Measurements from ENCODE around the gene SLC7A11. TPM values are rescaled to one million over a fixed set of nuclear protein-coding genes. Genes with fewer than 3 reads are reported as not detected.
"Not testable (repeated sequence)": the region's sequence is repeated elsewhere in the genome, so short reads cannot be mapped to it uniquely, and the experiment has no call there.

Gene SLC7A11
- total RNA-seq, 2 donors from 2014 or later, result 0.05 to 0.60 TPM

DNA sequence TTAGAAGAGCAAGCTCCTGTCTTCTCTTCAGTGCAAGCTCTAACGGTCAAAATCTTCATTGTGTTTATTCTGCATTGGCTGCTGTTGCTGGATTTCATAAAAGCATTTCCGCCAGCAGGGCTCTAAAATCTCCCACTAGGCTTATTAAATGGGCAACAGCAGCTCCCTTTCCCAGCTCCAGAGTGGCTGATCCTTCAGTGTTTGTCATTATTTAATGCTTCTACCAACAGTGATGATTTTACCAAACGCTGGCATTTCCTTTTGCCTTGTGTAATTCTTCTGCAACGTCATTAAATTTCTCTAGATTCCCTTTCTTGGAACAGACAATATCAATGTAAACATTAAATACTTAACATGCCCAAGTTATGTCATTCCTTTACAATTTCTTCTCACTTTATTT lies 20.1 kb downstream of the SLC7A11 start:
- H3K9me3 ChIP-seq (ENCODE audit: control insufficient read depth, low read length, poor library complexity, severe bottlenecking), result no peaks in the 10 kb centered on the region
- no peak overlapping the region for H3K27ac Mint-ChIP-seq
- no peaks in the 10 kb centered on the region for H3K36me3 Mint-ChIP-seq (ENCODE audit: low read depth)
- H3K4me3 Mint-ChIP-seq, result no peak overlapping the region
- no peaks in the 10 kb centered on the region for H3K27me3 Mint-ChIP-seq
- ATAC-seq, result no peak
- H3K4me1 Mint-ChIP-seq, result no peaks in the 10 kb centered on the region
- DNase-seq, result no peak

DNA sequence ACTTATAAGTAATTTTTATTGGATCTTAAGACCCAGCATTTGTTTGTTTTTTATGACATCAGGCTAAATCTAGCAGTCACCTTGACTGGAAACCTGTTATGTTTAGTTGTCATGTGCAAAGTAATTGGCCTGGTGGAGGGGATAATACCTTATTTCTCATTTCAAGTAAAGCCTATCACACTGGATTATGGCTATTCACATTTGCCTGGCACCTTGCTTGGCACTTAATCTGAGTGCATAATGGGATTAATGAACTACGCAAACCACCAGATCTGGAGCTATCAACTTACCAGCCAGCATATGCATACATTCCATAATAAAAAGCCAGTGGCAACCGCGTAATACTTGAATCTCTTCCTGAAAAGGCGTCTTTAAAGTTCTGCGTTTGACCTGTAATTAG lies 23.2 kb downstream of the SLC7A11 start:
- no peaks in the 10 kb centered on the region for H3K36me3 Mint-ChIP-seq (ENCODE audit: low read depth)

DNA sequence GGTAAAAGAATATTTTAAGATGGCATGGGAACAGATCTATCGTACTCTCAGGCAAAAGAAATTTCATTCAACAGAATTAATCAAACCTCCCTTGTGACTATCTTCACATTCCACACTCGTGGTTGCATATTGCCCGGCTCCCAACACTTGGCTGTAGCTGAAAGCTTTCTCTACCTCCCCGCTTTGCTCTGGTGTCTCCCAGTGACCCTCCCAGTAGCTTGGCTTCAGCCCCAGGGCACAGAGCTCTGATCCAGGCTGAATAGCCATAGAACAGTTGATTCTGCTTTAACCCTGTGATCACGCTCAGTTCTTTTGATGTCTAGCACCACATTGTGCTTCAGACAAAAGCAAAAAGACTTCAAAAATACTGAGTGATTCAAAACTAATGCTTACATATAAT lies 24.6 kb downstream of the SLC7A11 start:
- H3K27me3 Mint-ChIP-seq, result no peaks in the 10 kb centered on the region
- no peaks in the 10 kb centered on the region for H3K4me1 Mint-ChIP-seq
- no peak overlapping the region for H3K4me3 Mint-ChIP-seq
- H3K27ac Mint-ChIP-seq, result no peak overlapping the region
- DNase-seq (no peak), ATAC-seq (no peak)
- H3K36me3 Mint-ChIP-seq (ENCODE audit: low read depth), result no peaks in the 10 kb centered on the region
- no peaks in the 10 kb centered on the region for H3K9me3 ChIP-seq (ENCODE audit: control insufficient read depth, low read length, poor library complexity, severe bottlenecking)

More for the DNA sequence above, 23.2 kb downstream of the SLC7A11 start:
- no peak for DNase-seq
- Mint-ChIP-seq H3K4me1 (no peaks in the 10 kb centered on the region), H3K4me3 (no peak overlapping the region), H3K27ac (no peak overlapping the region), H3K27me3 (no peaks in the 10 kb centered on the region)
- no peaks in the 10 kb centered on the region for H3K9me3 ChIP-seq (ENCODE audit: control insufficient read depth, low read length, poor library complexity, severe bottlenecking)
- no peak for ATAC-seq

DNA sequence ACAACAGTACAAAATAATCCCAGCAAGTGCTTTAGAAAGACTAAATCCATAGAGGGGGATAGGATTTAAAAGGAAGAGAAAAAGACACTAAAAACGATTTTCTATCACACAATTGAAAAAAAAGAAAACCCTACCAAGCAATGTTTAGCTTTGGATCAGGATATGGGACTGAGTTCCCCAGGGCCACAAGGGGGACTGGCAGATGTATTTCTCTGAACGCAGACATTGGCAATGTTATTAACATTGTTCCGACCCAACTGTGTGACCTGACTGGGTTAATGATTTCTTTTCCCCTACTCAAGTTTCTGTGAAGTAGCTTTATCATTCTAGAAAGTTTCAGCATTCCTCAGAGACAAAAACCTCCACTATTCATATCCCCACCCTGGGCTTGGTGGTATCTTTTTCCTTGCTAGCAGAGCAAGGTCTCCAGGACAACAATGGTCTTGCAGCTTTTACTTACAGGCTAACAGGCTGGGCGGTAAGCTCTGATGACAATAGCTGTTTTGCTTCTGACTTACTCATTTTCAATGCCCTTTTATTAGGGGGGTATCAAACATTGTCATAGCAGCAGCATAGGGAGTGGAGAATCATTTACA lies 25.8 kb downstream of the SLC7A11 start:
- Mint-ChIP-seq H3K27ac (no peak overlapping the region), H3K4me1 (no peaks in the 10 kb centered on the region), H3K27me3 (no peaks in the 10 kb centered on the region), H3K36me3 (ENCODE audit: low read depth) (no peaks in the 10 kb centered on the region), H3K4me3 (no peak overlapping the region)
- ATAC-seq (no peak), DNase-seq (no peak)
- H3K9me3 ChIP-seq (ENCODE audit: control insufficient read depth, low read length, poor library complexity, severe bottlenecking), result no peaks in the 10 kb centered on the region

DNA sequence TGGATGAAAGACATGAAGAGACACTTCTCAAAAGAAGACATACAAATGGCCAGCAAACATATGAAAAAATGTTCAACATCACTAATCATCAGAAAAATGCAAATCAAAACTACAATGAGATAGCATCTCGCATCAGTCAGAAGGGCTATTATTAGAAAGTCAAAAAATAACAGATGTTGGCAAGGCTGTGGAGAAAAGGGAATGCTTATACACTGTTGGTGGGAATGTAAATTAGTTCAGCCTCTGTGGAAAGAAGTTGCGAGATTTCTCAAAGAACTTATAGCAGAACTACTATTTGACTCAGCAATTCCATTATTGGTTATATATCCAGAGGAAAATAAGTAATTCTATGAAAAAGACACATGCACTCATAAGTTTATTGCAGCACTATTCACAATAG lies 31.6 kb downstream of the SLC7A11 start:
- not testable (repeated sequence) for ATAC-seq; DNase-seq; H3K9me3 ChIP-seq (ENCODE audit: control insufficient read depth, low read length, poor library complexity, severe bottlenecking); H3K36me3 Mint-ChIP-seq (ENCODE audit: low read depth); H3K4me3 Mint-ChIP-seq; H3K27me3 Mint-ChIP-seq; H3K27ac Mint-ChIP-seq; H3K4me1 Mint-ChIP-seq

DNA sequence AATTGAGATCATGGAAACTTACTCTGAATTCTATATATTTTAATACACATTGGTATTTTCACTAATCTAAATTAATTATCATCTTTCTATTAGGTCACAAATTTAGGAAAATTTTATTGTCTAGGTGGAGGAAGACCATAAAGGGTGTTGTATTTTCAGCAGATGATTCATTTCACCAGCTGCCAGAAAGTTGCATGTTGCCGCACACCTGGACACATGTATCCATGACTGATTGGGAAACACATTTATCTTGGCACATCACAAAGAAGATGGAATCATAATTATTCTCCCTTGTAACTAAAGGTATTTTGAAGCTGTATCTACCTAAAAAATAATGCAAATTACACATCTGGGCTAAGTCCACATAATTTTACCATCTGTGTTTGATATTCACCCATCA lies 33.1 kb downstream of the SLC7A11 start:
- Mint-ChIP-seq H3K27ac (no peak overlapping the region), H3K4me3 (no peak overlapping the region), H3K27me3 (no peaks in the 10 kb centered on the region), H3K4me1 (no peaks in the 10 kb centered on the region), H3K36me3 (ENCODE audit: low read depth) (no peaks in the 10 kb centered on the region)
- ATAC-seq, result no peak
- H3K9me3 ChIP-seq (ENCODE audit: control insufficient read depth, low read length, poor library complexity, severe bottlenecking), result no peaks in the 10 kb centered on the region
- no peak for DNase-seq

DNA sequence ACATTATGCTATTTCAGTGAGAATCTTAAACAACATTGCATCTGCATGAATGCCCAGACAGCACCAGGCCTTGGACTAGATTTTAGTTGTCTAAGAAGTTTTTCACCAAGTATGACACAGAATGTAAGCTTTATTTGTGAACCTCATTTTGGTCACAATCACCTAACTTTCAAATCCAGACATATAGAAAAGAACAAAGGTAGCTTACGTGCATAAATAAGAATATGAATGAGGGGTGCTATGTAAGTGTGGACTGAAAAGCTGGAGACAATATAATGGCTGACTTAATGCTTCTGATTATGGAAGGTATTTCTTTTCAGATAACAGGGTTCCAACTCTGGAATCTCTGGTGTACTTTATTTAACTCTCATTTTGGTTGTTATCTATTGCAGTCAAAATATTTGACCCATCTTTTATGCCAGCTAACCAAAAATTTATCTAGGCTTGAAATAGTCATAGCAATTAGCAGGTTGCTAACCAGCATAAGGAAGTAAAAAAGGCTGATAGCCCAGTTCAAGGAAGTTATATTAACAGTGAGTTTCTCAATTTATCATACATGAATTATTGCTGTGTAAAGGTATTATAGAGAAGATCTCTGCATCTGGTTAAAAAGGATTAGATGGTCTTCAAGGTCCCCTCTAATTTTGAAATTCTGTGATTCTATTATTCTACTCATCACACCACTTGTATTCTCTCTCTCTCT lies 36.5 kb downstream of the SLC7A11 start:
- H3K9me3 ChIP-seq (ENCODE audit: control insufficient read depth, low read length, poor library complexity, severe bottlenecking), result no peaks in the 10 kb centered on the region
- H3K27me3 Mint-ChIP-seq, result no peaks in the 10 kb centered on the region
- H3K36me3 Mint-ChIP-seq (ENCODE audit: low read depth), result no peaks in the 10 kb centered on the region
- no peaks in the 10 kb centered on the region for H3K4me1 Mint-ChIP-seq
- no peak for DNase-seq
- H3K4me3 Mint-ChIP-seq, result no peak overlapping the region
- no peak for ATAC-seq
- H3K27ac Mint-ChIP-seq, result no peak overlapping the region

DNA sequence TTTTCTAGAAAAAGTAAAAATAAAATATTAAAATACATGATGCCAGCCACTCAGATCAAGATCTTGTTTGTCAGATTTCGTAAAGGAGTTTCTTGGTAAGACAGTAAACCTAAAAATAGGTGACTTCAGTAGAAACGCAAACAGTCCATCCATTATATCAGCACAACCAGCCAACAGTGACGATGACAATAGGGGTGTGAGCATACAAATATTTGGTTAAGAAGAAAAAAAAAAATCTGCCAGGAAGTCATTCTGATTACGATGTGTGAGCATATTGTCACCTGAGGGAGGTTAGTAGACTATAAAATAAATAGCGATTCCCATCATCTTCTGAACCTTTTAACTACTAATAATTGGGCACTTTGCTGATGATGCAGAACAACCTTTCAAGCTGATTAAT lies 37.6 kb downstream of the SLC7A11 start:
- no peaks in the 10 kb centered on the region for H3K4me1 Mint-ChIP-seq
- DNase-seq (no peak), ATAC-seq (no peak)
- H3K27me3 Mint-ChIP-seq, result no peaks in the 10 kb centered on the region
- H3K36me3 Mint-ChIP-seq (ENCODE audit: low read depth), result no peaks in the 10 kb centered on the region
- H3K4me3 Mint-ChIP-seq, result no peak overlapping the region
- no peaks in the 10 kb centered on the region for H3K9me3 ChIP-seq (ENCODE audit: control insufficient read depth, low read length, poor library complexity, severe bottlenecking)
- H3K27ac Mint-ChIP-seq, result no peak overlapping the region

DNA sequence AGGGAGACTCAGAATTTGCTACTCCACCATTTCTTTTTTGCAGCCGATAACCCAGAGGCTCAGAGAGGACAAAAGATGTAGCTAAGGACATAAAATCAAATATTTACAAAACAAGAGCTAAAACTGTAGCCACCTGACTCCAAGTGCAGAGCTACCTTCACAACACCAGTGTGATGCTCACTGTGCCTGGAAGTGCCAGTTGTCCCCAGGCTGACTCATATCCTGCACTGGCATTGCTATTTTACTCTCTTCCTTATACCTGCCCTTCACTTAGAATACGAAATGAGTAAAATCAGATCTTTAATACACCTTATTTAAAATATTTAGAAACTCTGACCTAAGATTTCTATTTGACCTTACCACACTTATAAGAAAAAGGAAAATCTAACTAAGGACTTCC lies 39.5 kb downstream of the SLC7A11 start:
- Mint-ChIP-seq H3K4me1 (no peaks in the 10 kb centered on the region), H3K36me3 (ENCODE audit: low read depth) (no peaks in the 10 kb centered on the region), H3K27me3 (no peaks in the 10 kb centered on the region), H3K4me3 (no peak overlapping the region), H3K27ac (no peak overlapping the region)
- DNase-seq (no peak), ATAC-seq (no peak)
- H3K9me3 ChIP-seq (ENCODE audit: control insufficient read depth, low read length, poor library complexity, severe bottlenecking), result no peaks in the 10 kb centered on the region

DNA sequence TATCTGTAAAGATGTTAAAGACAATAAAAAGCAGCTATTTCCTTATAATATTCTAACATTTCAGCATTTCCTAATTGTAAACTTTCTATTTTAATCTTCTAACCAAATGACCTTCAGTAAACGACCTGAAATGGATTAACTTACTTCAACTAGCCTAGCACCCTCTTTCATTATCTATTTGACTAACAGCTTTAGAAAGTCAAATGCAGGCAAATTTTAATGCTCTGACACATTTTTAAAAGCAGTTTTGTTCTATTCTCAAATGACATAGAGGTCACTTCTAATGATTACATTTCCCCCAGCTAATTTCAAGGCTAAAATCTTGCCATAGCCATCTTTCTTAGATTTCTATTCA lies 41.9 kb downstream of the SLC7A11 start:
- Mint-ChIP-seq H3K27ac (no peak overlapping the region), H3K27me3 (no peaks in the 10 kb centered on the region), H3K4me3 (no peak overlapping the region), H3K4me1 (no peaks in the 10 kb centered on the region), H3K36me3 (ENCODE audit: low read depth) (no peaks in the 10 kb centered on the region)
- H3K9me3 ChIP-seq (ENCODE audit: control insufficient read depth, low read length, poor library complexity, severe bottlenecking), result no peaks in the 10 kb centered on the region
- DNase-seq, result no peak
- ATAC-seq, result no peak

DNA sequence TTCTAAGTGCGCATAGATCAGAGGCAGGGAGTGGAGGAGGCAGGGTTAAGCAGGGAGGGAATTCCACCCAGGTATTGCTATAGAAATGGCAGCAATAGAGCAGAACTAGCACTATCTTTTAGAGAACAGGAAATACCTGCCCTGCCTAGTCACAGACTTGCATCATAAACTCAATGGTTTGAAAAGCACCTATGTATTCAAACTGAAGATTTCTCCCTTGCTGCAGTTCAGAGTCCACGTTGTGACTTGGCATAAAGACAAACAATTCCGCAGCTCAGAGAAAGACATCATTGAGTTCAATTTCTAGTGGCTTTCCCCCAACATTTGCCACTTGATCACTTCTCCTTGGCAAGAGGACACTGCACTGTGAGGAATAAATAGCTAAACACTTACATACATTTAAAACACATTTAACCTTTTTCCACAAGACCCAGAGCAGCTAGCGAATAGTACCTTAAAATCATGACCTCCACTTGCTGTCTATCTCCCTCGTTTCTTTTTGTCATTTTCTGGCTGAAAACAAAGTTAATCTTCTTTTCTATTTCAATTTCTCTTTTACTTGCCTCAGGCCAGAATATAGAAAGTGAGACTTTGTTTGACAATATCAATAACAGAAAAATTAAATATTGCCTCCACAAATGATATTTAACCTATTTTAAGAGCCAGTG lies 42.4 kb downstream of the SLC7A11 start:
- Mint-ChIP-seq H3K36me3 (ENCODE audit: low read depth) (no peaks in the 10 kb centered on the region), H3K4me3 (no peak overlapping the region), H3K27me3 (no peaks in the 10 kb centered on the region), H3K4me1 (no peaks in the 10 kb centered on the region), H3K27ac (no peak overlapping the region)
- no peak for ATAC-seq
- DNase-seq, result no peak
- H3K9me3 ChIP-seq (ENCODE audit: control insufficient read depth, low read length, poor library complexity, severe bottlenecking), result no peaks in the 10 kb centered on the region

DNA sequence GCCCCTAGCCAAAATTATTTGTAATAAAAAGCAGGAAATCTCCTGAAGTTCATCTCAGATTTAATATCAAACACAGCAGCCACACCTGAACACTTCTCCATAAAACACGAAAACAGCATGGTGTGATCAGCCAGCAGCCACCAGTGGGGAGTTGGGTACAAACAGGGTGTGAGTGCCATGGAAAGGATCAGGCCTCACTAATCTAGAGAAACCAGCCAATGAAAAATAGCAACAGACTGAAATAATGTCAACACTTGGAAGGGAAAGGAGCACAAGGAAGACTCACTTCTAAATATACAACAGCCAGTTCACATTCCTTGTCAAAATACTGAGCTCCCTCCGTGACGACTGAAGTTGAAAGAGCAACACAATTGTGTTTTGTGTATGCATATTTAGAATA lies 46.0 kb downstream of the SLC7A11 start:
- H3K27me3 Mint-ChIP-seq, result no peaks in the 10 kb centered on the region
- ATAC-seq (no peak), DNase-seq (no peak)
- H3K4me1 Mint-ChIP-seq, result no peaks in the 10 kb centered on the region
- H3K27ac Mint-ChIP-seq, result no peak overlapping the region
- H3K36me3 Mint-ChIP-seq (ENCODE audit: low read depth), result no peaks in the 10 kb centered on the region
- H3K9me3 ChIP-seq (ENCODE audit: control insufficient read depth, low read length, poor library complexity, severe bottlenecking), result no peaks in the 10 kb centered on the region
- no peak overlapping the region for H3K4me3 Mint-ChIP-seq

DNA sequence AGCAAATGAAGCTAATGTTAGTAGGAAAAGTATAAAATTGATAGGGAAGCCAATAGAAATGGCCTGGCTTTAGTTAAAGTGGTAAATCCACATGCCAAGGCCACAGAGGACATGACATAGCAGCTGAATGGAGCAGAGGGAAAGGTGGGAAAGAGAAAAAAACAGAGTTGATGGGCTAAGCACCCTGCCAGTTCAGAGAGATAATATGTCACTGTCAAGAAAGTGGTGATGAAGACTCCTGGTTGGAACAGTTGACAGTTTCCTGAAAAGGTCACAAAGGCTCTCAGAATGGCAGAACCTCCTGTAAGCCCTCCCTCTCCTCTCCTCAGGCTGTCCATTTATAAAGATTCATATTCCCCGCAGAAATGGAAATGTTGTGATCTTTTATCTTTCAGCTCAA lies 48.2 kb downstream of the SLC7A11 start:
- Mint-ChIP-seq H3K27ac (no peak overlapping the region), H3K36me3 (ENCODE audit: low read depth) (no peaks in the 10 kb centered on the region), H3K4me3 (no peak overlapping the region), H3K4me1 (no peaks in the 10 kb centered on the region), H3K27me3 (no peaks in the 10 kb centered on the region)
- H3K9me3 ChIP-seq (ENCODE audit: control insufficient read depth, low read length, poor library complexity, severe bottlenecking), result no peaks in the 10 kb centered on the region
- no peak for ATAC-seq
- DNase-seq, result no peak

DNA sequence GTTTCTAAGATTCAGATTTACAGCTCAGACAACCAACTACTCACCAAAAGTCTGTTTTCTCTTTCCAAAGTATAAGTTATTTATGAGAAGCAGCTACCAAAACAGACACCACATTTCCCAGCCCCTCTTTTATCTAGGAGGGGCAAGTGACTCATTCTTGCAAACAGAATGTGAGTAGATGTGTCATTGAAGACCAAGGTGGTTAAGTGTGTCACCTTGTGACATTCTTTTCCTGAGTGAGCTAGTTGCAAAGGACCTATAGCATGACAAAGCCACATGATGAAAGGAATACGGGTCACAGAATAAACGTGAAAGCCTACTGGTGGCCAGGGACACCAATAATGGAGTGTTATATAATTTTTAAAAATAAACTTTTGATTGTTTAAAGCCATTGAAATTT lies 50.0 kb downstream of the SLC7A11 start:
- Mint-ChIP-seq H3K36me3 (ENCODE audit: low read depth) (no peaks in the 10 kb centered on the region), H3K27ac (no peak overlapping the region)

More for the DNA sequence above, 50.0 kb downstream of the SLC7A11 start:
- no peak for ATAC-seq
- no peak overlapping the region for H3K4me3 Mint-ChIP-seq
- DNase-seq, result no peak
- no peaks in the 10 kb centered on the region for H3K4me1 Mint-ChIP-seq
- H3K27me3 Mint-ChIP-seq, result no peaks in the 10 kb centered on the region
- H3K9me3 ChIP-seq (ENCODE audit: control insufficient read depth, low read length, poor library complexity, severe bottlenecking), result no peaks in the 10 kb centered on the region
